ENCODE results near the gene TLE4.

- no peak for TF ChIP-seq CTCF (IDR thresholded peaks at IDR 0.05; ENCODE audit: low read depth, low read length, poor library complexity, severe bottlenecking)
- no peak for TF ChIP-seq EZH2phosphoT487 (IDR thresholded peaks at IDR 0.05; ENCODE audit: borderline replicate concordance, low read length)
These were observed 122.4 kb downstream of the TLE4 start for GRCh38 chr9:79694208-79694607.

All from DOHH2 (cell line).